HG03565 (cell line): ENCODE results near the gene CCL15.
"Not testable (repeated sequence)": the region's sequence is repeated elsewhere in the genome, so short reads cannot be mapped to it uniquely, and the experiment has no call there.

Source experiments
- ATAC-seq: cut with Tn5 transposase; IDR thresholded peaks from one replicate; pipeline ENCODE4 v1.9.1; 2021; ENCODE audit warnings: mild to moderate bottlenecking, moderate library complexity; ENCODE audit not compliant: unreplicated experiment

Gene CCL15, protein sequence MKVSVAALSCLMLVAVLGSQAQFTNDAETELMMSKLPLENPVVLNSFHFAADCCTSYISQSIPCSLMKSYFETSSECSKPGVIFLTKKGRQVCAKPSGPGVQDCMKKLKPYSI

DNA sequence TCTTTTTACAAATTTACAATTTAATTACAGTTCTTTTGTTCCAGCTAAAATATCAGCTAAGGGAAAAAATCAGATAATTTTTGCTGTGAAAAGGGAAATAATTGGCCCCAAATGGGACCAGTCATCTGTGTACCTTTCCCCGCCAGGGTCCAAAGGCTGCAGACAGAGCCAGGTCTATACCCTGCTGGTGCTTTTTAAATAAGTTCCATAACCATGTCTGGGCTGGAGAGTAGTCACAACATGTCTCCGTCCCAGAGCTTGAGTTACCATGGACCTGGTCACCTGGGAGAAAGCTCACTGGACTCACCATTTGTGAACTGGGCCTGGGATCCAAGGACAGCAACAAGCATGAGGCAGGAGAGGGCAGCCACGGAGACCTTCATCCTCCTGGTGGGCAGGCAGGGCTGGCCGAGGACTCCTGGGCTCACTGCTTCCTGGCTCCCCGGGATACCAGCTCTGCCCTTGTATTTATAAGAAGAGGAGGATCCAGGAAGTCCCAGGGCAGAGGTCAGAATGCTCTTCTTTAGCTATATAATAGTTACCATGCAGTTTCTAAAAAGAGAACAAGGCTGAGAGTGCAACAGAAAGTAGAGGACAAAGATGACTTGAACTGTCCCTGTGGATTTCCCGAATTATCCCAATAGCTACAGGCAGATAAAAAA lies at the start of gene CCL15:
Gene CCL15, minus strand, starts transcription at position 444 of the 662 bp plus-strand sequence. Its CDS starts 61 bp downstream, at position 383.
- ATAC-seq, result no peak

DNA sequence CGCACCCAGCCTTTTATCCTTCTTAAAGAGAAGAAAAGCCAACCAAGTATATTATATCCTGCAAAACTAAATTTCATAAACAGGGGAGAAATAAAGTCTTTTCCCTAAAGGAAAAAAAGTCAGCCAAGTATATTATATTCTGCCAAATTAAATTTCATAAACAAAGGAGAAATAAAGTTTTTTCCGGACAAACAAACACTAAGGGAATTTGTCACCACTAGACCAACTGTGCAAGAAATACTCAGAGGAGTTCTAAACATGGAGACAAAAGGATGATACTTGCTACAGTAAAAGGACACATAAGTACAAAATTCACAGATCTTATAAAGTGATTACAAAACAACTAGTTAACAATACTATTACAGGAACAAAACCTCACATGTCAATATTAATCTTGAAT lies 48.3 kb upstream of the CCL15 start:
- no peak for ATAC-seq

DNA sequence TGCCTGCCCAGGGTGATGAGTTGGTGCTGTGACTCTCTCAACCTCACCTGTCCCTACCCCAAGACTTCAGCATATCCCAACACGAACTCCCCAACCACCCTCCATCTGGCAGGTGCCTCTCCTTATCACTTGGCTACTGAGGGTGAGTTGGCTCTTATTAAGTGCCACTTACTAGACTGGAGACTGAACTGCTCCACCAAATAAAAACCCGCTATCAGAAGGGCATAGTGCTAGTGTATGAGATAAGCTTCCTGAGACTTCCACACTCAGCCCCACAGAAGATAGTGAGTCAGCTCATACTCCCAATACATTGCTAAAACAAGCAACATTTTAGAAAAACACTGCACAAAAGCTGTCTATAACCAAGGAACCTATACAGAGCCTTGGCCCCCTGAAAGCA lies 46.7 kb upstream of the CCL15 start:
- ATAC-seq, result no peak

DNA sequence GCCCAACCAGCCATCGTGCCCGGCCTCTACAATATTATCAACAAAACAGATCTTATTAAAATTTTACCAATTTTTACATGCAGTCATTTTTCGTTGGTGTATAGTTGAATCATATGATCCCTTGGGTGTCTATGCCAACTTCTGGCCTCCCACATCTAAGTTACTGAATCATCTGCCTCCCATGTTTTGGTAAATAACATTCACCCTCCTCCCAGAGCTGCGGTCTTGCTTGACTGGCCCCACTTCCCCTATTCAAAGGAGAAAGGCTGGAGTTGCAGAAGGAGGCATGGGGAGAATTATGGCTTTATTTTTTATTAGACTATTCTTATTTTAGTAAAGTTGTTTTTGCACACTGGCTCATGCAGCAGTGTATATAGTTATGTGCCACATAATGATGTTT lies 34.9 kb upstream of the CCL15 start:
- no peak for ATAC-seq

DNA sequence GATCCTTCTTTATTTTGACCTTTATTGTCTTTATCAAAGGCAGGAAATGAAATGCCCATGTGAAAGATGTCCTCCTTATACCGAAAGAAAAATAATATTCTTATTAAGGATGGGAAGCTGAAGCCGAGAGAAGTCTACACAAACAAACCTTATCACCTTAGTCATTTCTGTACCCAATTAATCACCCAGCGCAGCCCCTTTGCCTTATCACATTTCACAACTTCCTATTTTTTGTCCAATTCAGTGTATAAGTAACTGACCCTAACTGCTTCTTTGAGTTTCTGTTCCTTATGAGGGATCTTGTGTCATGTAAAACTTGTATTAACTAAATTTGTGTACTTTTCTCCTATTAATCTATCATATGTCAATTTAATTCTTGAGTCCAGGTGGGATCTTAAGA lies 32.8 kb upstream of the CCL15 start:
- ATAC-seq, result no peak

DNA sequence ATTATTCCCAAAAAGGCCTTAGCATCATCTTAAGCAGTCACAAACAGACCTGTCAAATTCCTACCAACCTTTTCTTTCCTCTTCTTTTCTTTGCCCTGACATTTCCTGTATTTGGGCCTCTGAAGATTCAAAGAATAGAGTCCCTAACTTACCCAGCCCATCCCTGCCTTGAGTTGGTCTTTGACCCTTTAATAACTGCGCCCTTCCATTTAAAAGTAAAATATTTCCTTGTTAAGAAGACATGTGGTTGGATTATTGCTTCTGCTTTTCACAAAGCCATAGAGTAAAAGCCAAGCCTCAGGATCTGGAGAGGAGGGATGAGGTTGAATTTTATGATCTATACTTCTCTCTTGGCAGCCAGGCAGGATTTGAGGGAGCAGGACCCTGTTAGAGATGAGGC lies 29.6 kb upstream of the CCL15 start:
- ATAC-seq, result no peak

DNA sequence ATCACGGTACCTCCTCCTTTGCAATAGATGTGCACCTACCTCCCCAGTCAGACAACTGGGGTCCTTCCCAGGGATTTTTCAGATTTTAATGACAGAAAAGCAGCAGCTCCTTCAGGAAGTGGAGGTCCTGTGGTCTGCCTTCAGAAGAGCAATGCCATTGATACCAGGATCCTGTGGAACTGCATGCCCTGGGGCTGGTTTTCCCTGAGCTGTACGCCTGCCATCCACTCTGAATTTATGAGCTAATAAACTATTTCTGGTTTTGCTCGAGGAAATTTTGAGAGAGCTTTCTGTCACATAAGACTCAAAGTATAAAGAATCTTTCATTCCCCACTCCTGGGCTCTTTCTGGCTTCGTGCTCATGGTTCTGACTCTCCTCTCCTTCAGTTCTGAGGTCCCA lies 26.4 kb upstream of the CCL15 start:
- no peak for ATAC-seq

DNA sequence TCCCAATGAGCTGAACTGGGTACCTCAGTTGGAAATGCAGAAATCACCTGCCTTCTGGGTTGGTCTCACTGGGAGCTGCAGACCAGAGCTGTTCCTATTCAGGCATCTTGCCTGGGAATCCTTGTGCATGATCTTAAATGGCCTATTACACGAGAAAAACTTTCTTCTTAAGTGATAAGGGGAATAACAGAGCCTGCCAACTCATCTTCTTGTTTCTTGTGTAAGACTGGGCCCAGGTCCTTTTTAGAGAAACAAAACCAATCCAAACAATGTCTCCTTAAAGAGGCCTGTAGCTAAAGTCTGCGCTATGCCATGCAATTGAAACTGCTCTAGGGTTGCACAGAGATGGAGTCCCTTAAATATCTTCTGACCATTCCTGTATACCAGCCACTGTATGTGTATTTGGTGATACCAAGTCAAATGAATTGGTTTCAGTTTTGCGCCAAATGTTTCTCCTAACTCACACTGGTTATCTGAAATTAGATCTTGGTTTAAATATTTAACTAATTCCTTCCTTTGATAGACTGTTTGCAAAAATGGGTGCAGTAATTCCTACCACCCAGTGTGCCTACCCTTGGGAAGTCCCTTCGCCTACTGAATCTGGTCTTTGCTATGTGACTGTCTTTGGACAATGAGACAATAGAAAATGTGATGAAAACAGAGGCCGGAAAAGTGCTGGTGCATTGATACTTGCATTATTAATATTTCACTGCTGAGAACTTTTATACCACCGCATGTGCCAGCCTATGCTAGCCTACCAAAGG lies 22.9 kb upstream of the CCL15 start:
- no peak for ATAC-seq

DNA sequence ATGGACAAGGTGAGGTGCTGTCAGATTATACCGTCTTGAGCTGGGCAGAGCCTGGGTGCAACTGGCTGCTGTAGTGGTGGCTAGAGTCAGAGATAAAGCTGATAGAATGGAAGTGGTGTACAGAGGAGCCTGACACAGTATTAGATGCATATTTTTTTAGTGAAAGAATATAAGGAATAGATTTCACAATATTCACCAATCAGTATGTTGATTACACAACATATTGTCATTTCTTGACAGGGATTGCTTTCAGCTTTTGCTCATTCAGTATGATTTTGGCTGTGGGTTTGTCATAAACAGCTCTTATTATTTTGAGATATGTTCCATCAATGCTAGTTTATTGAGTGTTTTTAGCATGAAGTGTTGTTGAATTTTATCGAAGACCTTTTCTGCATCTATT lies 18.1 kb upstream of the CCL15 start:
- ATAC-seq, result no peak

DNA sequence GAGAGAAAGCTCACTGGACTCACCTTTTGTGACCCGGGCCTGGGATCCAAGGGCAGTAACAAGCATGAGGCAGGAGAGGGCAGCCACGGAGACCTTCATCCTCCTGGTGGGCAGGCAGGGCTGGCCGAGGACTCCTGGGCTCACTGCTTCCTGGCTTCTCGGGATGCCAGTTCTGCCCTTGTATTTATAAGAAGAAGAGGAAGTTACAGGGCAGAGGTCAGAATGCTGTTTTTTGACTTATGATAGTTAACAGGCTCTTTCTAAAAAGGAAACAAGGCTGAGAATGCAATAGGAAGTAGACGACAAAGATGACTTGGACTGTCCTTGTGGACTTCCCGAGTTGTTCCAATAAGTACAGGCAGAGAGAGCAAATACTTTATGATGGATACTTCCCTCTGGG lies 16.4 kb upstream of the CCL15 start, which contains the start of gene CCL23:
Gene CCL23, minus strand, starts transcription at position 174 of the 400 bp plus-strand sequence. Its CDS starts 75 bp downstream, at position 99.
- no peak for ATAC-seq

DNA sequence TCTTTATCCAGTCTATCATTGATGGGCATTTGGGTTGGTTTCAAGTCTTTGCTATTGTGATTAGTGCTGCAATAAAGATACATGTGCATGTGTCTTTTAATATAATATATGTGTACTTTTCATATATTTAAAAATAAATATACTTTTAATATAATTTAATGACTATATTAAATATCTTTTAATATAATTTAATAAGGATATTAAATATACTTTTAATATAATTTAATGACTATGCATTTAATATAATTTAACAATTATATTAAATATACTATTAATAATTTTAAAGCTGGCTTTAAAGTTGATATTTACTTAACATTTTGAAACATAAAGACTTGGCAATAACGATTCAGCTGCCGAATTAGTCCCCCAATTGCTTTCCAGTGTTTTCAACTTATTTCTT lies 15.2 kb upstream of the CCL15 start:
- no peak for ATAC-seq

DNA sequence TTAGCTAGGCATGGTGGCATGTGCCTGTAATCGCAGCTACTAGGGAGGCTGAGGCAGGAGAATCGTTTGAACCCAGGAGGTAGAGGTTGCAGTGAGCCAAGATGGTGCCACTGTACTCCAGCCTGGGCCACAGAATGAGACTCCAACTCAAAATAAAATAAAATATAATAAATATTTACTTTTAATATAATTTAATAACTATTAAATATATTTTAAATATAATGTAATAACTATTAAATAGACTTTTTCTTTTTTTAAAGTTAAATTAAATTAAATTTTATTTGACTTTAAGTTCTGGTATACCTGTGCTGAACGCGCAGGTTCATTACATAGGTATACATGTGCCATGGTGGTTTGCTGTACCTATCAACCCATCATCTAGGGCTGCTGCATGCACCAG lies 14.5 kb upstream of the CCL15 start:
- ATAC-seq, result not testable (repeated sequence)

DNA sequence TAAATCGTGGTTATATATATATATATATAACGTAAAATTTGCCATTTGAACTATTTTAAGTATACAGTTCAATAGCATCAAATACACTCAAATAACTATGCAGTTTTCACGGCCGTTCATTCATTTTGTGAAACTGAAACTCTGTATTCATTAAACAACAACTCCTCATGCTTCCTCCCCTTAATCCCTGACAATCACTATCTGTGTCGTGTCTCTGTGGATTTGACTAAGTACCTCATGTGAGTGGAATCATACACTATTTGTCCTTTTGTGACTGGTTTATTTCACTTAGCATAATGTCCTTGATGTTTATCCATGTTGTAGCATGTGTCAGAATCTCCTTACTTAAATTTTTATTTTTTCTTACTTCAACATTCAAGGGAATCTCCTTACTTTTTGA lies 13.6 kb upstream of the CCL15 start:
- no peak for ATAC-seq

DNA sequence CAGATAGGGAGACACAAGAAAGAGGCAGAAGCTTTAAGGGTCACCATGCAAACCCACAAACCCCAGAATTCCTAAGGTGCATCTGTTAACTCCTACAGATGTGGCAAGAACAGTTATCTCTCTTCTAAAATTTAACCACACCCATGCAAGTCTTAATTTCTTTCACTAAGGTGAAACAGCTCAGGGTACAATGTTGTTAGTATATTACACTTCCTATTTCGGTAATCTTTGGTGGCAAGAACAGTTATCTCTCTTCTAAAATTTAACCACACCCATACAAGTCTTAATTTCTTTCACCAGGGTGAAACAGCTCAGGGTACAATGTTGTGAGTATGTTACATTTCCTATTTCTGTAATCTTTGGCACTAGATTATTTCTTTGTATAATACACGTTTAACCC lies 9.8 kb upstream of the CCL15 start:
- no peak for ATAC-seq

DNA sequence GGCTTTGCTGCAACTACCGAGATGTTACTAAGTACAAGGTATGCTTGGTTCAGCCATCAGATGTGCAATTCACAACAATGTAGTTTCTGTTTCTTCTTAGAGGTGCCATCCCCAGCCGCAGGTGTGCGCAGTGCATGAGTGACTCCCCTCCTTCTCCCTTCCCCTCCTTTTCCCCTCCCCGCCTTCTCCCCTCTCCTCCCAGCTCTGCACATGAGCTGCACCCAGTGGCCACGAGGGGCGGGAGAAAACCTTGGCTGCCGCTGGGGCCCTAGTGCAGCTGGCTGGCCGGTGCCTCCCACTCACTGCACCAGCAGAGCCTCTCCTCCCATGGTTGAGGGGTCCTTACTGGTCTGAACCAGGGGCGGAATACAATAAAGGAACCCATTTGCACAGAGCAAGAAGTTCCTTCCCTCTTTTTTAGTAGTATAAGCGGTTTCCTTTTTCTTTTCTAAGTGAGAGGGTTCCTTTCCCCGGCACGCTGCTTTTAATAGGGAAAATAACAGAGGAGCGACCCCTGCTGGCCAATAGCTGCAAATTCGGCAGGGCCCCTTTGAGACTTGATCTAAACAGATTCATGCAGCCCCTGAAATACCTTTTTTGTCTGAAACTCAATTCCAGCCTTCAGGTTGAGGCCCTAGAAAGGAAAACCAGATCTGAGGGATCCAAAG lies 7.8 kb upstream of the CCL15 start:
- no peak for ATAC-seq

DNA sequence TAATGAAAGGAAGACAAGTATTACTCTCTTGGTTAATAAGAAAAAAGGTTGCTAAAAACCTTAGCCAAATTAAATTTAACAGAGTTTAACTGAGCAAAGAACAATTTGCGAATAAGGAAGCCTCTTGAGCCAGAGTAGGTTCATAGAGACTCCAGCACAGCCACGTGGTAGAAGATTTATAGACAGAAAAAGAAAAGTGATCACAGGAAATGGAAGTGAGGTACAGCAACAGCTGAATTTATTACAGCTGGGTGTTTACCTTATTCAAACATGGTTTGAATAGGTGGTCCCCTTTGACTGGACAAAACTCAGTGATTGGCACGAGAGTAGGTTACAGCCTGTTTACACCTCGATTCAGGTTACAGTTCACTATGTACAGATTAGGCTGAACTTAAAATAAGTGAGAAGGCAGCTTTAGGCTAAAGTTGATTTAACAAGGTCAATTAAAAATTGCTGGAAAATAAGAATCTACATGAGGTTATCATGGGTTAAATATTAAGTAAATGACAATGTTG lies 3.3 kb upstream of the CCL15 start:
- no peak for ATAC-seq

DNA sequence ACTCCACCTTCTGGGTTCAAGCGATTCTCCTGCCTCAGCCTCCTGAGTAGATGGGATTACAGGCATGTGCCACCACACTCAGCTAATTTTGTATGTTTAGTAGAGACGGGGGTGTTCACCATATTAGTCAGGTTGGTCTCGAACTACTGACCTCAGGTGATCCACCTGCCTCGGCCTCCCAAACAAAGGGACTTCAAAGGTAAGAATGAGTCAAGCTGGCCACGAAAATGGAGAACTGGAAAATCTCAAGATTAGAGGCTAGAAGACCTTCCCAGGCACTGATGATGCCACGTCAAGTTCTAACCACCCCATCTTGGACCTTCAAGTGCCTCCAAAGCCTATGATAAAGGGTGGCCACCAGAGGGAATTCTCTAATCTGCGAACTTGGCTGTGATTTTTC lies 1.3 kb upstream of the CCL15 start:
- no peak for ATAC-seq

DNA sequence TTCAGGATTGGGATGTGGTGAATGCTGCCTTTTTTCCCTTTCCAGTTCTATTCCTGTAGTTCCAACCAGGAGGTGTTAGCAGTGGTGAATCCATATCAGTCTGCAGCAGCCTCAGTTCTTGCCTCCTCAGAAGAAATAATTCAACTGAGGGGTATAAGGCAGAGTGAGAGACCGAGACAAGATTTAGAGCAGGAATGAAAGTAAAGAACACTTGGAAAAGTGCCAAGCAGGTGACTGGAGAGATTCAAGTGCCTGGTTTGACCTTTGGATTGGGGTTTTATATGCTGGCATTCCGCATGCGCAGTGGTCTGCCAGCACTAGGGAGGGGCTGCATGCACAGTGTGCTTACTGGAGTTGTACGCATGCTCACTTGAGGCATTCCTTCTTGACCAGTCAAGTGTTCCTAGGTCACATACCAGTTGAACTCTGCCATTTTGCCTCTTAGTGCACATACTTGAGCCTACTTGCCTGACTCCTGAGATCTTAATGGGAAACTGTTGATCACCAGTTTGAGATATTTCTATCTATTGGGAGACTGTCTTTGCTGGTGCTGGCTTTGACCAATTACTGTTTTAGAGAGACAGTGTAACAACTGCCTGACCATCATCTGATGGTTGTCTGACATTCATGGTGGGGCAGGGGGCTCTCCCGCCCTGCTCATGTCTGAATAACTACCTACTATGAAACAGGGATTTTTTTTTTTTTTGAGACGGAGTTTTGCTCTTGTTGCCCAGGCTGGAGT lies 680 bp upstream of the CCL15 start:
- ATAC-seq, result no peak

DNA sequence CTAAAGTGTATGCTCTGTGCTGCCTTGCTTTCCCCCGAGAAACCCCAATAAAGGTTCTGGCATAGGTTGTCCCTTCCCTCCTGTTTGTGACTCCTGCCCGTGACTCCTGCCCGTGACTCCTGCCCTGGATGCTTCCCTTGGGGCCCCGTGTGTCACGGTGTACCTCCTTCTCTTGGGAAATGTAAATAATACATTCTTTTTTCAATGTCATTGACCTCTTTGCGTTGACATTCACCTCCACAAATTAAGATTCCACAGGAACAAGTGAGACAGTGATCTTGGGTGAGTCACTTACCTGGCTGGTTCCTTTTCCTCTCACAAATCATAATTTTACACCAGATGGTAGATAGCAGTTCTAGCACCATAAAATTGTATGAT lies 632 bp downstream of the CCL15 start:
- ATAC-seq, result no peak

DNA sequence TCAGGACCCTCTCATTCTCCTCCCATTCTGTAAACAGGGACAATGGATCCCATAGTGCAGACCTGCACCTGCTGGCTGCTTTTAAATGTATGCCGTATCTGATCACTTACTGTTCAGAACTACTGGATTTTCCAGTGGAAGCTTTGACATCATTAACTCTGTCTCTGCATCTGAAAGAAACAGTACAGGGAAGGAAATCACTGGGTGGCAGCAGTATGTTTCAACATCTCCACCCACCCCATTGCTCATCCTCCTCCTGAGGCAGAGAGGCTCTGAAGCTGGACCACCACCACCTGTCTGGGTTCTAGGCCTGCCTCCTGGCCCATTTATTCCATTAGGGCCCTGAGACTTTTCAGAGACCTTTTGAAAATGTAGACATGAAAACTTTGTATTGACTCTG lies 2.6 kb downstream of the CCL15 start:
- ATAC-seq, result no peak

DNA sequence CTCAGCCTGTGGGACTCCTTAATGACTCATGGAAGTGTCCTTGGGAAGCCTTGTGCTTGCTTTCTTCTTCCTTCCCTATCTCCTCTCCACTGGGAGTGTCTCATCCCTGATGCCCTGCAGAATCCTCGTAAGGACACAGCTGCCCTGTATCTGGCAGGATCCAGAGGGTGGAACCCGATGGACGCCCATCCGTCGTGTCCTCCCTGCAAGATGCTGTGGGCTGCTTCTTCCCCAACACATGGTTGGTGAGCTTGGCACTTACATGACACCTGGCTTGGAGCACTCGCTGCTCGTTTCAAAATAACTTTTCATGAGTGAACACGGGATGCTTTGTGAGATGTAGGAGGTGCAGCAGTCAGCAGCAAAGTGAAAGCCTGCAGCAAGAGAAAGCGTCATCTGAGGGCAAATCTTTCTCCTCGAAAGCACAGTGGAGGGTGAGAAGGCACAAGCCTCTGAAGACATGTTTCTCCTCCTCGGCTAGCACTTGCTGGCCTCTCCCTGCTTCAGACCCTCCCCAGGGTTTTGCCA lies 3.3 kb downstream of the CCL15 start:
- no peak for ATAC-seq
